HL-60/S4 (cell line): Measurements from ENCODE around the gene OR2AT4.
"Not testable (repeated sequence)": the region's sequence is repeated elsewhere in the genome, so short reads cannot be mapped to it uniquely, and the experiment has no call there.

Source experiments
- in situ Hi-C: fragments of 300-500 bp; cut with MboI; formaldehyde crosslinking; loops from 2 replicates; pipeline ENCODE4 v1.14.3; 2022; ENCODE audit warnings: low sequenced_read_pairs

The OR2AT4 gene

GRCh38 chr11:75069473-75069872 is 27.2 kb downstream of the OR2AT4 start:
- in situ Hi-C loops: no loop called here

GRCh38 chr11:75068993-75069392 is 27.7 kb downstream of the OR2AT4 start:
- in situ Hi-C loops: no loop called here

GRCh38 chr11:75068559-75068958 is 28.1 kb downstream of the OR2AT4 start:
- in situ Hi-C loops: no loop called here

DNA sequence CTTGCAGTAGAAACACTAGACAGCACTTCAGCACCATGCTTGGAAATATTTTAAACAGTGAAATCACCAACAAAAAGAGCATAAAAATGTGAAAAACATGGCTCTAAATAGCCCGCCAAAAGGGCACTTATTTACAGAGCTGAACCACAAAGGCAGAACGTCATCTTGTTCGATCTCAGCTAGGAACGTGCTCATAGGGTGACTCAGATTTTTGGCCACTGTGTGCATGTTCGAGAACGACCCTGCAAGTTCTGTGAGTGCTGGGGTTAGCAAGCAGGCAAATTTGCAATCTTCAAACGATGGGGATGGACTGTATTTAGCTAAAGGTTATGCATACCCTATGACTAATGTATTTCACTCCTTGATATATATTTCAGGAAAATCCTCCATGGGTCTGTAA is 30.6 kb downstream of the OR2AT4 start:
- in situ Hi-C loops: no loop called here

DNA sequence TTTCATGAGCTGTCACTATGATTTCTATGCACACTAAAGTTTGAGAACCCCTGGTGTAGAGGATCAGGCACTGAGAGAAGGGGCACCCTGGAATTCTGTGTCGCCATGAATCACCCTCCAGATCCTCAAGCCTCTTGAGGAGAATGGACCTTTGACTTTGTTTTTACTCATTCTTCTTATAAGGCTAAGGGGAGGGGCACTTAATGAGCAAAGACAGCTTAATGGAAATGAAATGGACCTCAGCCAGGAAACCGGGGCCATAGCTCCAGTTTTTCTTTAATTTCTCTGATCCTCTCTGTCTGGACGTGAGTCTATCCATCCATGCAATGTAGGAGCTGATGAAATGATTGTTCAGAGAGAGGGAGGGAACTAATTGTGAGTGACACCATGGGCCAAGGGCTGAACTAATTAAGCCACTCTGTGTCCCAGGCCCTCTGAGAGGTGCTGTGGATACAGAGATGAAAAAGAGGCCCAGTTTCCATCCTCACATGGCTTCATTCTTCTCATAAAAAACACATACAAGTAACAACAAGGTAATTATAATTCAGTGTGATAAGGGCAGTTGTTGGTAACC is 32.8 kb downstream of the OR2AT4 start:
- in situ Hi-C loops: no loop called here

- in situ Hi-C loops: no loop called here
These were observed 37.4 kb downstream of the OR2AT4 start for GRCh38 chr11:75059299-75059698.

DNA sequence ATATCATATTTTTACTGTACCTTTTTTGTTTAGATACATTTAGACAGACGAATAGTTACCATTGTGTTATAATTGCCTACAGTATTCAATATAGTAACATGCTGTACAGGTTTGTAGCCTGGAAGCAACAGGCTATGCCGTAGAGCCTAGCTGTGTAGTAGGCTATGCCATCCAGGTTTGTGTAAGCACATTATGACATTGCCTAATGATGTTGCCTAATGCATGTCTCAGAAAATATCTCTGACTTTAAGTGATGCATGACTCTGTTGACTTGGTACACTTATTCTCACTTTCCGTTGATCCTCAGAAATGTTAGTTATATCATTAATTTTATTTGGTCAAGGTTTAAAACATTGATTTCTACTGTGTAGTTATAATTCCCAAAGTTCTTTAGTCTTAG is 39.9 kb downstream of the OR2AT4 start:
- in situ Hi-C loops: no loop called here

GRCh38 chr11:75055511-75055910 is 41.2 kb downstream of the OR2AT4 start:
- in situ Hi-C loops: no loop called here

GRCh38 chr11:75052457-75052856 is 44.2 kb downstream of the OR2AT4 start:
- in situ Hi-C loops: no loop called here

DNA sequence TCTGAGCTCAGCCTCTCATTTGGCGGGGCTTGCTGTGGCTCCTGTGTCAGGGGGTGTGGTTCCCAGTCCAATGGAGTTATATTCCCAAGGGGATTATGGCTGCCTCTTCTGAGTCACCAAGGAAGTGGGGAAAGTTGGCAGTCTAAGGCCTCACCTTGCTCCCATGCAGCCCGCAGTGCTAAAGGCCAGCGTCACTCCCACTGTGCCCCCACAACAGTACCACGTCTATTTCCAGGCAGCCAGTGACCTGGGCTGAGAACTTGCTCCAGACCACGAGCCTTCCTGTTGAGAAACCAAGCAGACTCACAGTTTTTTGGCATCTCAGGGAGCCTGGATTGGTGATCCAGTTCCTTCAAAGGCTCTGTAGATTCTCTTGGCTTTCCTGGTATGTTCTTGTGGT is 45.6 kb downstream of the OR2AT4 start:
- in situ Hi-C loops: no loop called here

DNA sequence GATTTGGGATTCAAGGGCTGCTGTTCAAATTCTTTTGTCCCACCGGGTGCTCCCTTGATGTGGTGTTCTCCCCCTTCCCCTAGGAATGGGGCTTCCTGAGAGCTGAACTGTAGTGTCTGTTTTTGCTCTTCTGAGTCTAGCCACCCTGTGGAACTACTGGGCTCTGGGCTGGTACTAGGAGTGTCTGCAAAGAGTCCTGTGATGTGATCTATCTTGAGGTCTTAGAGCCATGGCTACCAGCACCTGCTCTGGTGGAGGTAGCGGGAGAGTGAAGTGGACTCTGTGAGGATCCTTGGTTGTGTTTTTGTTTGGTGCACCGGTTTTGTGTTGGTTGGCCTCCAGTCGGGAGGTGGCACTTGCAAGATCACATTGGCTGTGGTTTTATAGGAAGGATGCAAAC is 46.2 kb downstream of the OR2AT4 start:
- in situ Hi-C loops: no loop called here

GRCh38 chr11:75049501-75050266 is 47.0 kb downstream of the OR2AT4 start:
- in situ Hi-C loops: not testable (repeated sequence)

- in situ Hi-C loops: no loop called here
These were observed 49.5 kb downstream of the OR2AT4 start for GRCh38 chr11:75047191-75047590.

DNA sequence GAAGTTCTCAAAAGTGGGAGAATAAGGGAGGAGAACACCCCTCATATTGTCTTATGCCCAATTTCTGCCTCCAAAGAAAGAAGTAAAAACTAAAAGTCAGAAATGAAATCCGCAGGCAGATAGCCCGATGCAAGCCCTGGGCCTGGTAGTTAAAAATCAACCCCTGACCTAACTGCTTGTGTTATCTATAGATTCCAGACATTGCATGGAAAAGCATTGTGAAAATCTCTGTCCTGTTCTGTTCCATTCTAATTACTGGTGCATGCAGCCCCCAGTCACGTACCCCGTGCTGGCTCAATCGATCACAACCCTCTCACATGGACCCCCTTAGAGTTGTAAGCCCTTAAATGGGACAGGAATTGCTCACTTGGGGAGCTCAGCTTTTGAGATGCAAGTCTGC is 50.0 kb downstream of the OR2AT4 start:
- in situ Hi-C loops: not testable (repeated sequence)

DNA sequence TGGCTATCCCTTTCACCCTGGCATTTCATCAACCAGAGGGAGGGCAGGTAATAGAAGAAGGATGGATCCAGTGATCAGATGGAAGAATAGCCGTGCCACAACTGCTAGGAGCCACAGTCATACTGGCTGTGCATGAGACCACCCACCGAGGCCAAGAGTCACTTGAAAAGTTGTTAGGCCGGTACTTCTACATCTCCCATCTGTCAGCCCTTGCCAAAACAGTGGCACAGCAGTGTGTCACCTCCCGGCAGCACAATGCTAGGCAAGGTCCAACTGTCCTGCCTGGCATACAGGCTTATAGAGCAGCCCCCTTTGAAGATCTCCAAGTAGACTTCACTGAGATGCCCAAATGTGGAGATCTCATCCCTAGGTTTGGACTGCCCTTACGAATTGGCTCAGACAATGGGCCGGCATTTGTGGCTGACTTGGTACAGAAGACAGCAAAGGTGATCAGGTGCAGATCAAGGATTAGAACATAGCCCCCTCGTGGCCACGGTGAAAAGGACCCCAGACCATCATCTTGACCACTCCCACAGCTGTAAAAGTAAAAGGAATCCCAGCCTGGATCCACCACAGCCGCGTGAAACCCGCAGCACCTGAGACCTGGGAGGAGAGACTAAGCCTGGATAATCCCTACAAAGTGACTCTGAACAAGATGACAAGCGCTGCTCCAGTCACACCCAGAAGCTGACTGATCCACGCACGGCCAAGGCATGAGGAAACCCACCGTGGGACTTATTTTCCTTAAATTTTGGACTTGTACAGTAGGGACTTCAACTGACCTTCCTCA is 52.1 kb downstream of the OR2AT4 start:
- in situ Hi-C loops: not testable (repeated sequence)

- in situ Hi-C loops: not testable (repeated sequence)
These were observed 54.9 kb downstream of the OR2AT4 start for GRCh38 chr11:75041821-75042220.

GRCh38 chr11:75041263-75041662 is 55.4 kb downstream of the OR2AT4 start:
- in situ Hi-C loops: no loop called here

GRCh38 chr11:75040167-75040770 is 56.4 kb downstream of the OR2AT4 start:
- in situ Hi-C loops: no loop called here

- in situ Hi-C loops: no loop called here
These were observed 60.6 kb downstream of the OR2AT4 start for GRCh38 chr11:75035911-75036565.

DNA sequence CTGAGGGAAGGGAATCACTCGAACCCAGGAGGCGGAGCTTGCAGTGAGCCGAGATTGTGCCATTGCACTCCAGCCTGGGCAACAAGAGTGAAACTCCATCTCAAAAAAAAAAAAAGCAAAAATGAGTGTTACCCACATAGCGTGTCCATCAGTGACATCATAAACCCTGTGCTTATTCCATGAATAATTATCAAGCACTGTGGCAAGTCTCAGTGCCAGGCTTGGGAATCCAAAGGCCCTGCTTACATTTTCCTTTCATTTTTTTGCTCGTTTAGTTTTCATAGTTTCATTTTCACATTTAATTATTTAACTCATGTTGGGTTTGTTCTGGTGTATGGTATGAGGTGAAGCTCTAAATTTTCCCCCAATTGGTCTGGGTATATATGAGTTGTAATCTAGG is 61.4 kb downstream of the OR2AT4 start:
- in situ Hi-C loops: no loop called here

DNA sequence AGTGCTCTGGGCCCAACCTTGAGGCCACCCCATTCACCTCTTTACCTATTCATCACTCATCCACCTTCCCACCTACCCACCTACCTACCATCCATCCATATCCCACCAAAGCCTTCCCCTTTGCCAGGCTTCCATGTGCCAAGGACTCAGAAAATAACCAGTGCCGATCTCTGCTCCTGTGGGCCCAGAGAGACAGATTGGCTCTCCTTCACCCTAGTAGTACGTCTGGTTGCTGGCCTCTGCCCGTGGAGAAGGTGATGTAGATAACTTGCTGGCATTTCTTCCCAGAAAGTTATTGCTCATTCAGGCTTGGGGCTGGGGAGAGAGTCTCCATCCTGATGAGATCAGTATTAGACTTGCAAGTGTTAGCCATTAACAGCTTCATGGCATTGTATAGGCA is 62.8 kb downstream of the OR2AT4 start:
- in situ Hi-C loops: no loop called here
